H1 (cell line): Measurements from ENCODE around the gene TTC5. TPM values are rescaled to one million over a fixed set of nuclear protein-coding genes. Genes with fewer than 3 reads are reported as not detected.

Experiments
- KDM1A ChIP-seq: fragments of 200-600, 300-600 bp; sonication (generic); IDR thresholded peaks from 2 replicates; pipeline ENCODE4 v1.7.1; 2016; ENCODE audit warnings: mild to moderate bottlenecking, low read length, borderline replicate concordance
- PHF8 ChIP-seq: fragments of 200-600 bp; sonication (generic); conservative IDR thresholded peaks from 2 replicates; pipeline ENCODE4 v1.7.1; 2012; ENCODE audit warnings: low read depth, mild to moderate bottlenecking, inconsistent platforms, low read length, moderate library complexity
- RBBP5 ChIP-seq: IDR thresholded peaks from 2 replicates; pipeline ENCODE4 v1.7.1; 2012; ENCODE audit warnings: low read depth, mild to moderate bottlenecking, inconsistent platforms, low read length, moderate library complexity, borderline replicate concordance
- SRF ChIP-seq: IDR thresholded peaks from 2 replicates; pipeline ENCODE4 v1.6.1; 2011; ENCODE audit warnings: mild to moderate bottlenecking, low read depth, low read length, moderate library complexity
- YY1 ChIP-seq: IDR thresholded peaks from 2 replicates; pipeline ENCODE4 v1.6.1; 2011; ENCODE audit warnings: low read depth, mild to moderate bottlenecking, low read length
- ZNF274 ChIP-seq: IDR thresholded peaks from 2 replicates; pipeline ENCODE4 v1.7.0; 2012; ENCODE audit warnings: low read length, borderline replicate concordance; ENCODE audit errors: extremely low read depth
- polyA plus RNA-seq, 7 experiments: library from polyadenylated mRNA; depleted of rRNA in 3 of 7; stranded (reverse) in 5 of 7; unstranded in 2 of 7; fragments of >200 nt in 5 of 7; fragments of 200-250 nt in 2 of 7; gene quantifications; 1 replicate in 5 of 7; 2 replicates in 1 of 7; 4 replicates in 1 of 7; pipeline versions ENCODE4 v1.2.1 to v1.2.3, GENCODE V29; 2011 to 2013; ENCODE audit warnings: missing spikeins in 2 of 7, mixed read lengths in 2 of 7
- total RNA-seq: library from RNA; stranded (reverse); fragmentation: NEBNext Ultra II Directional; extraction: Animal tissue kit (Norgen Biotek cat#: 25700); gene quantifications from 2 replicates; pipeline ENCODE4 v1.2.1, GENCODE V29; 2021
- TF ChIP-seq, protein P1 (sequence below): IDR thresholded peaks from 2 replicates; pipeline ENCODE4 v1.6.1; 2011; ENCODE audit warnings: low read depth, mild to moderate bottlenecking, low read length; ENCODE audit not compliant: insufficient read depth

TTC5 gene
- total and polyA plus RNA-seq, 2 of the 8 experiments (the other 6 are each of a cell fraction or from before 2014, with no cell fraction given), result 9.1 to 18.0 TPM

DNA sequence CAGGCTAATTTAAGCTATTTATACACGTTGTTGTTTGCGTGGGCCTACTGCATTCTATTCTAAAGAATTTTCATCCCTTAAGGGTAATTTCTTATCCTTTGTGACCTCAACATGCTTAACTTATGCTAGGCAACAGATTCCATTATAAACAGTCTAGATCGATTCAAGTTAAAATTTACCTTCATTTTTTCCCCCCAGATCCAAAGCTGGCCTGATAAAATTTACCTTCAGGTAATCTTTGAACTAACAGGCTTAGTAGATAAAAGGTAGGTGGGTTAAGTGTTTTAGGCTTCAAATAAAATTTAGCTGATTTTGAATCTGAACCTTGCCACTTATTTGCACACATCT is 27.7 kb upstream of the TTC5 start (continued):
- TF ChIP-seq, protein P1, sequence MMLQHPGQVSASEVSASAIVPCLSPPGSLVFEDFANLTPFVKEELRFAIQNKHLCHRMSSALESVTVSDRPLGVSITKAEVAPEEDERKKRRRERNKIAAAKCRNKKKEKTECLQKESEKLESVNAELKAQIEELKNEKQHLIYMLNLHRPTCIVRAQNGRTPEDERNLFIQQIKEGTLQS, result no peak
- TF ChIP-seq ZNF274, result no peak
- TF ChIP-seq KDM1A, result no peak
- no peak for TF ChIP-seq SRF
- no peak for TF ChIP-seq YY1
- TF ChIP-seq PHF8, result no peak
- TF ChIP-seq RBBP5, result no peak
- TF ChIP-seq, all 59 proteins: peak for 0
